ENCODE results near the gene FAM124A.
"Not testable (repeated sequence)": the region's sequence is repeated elsewhere in the genome, so short reads cannot be mapped to it uniquely, and the experiment has no call there.

FAM124A gene

GRCh38 chr13:51270623-51271415, 48.6 kb downstream of the FAM124A start:
- DNase-seq (ENCODE audit: low read depth) = no peak

GRCh38 chr13:51271528-51272085, 49.4 kb downstream of the FAM124A start:
- DNase-seq (ENCODE audit: low read depth) = no peak

- DNase-seq (ENCODE audit: low read depth) = no peak
These were observed 52.9 kb downstream of the FAM124A start for GRCh38 chr13:51275101-51275500.

GRCh38 chr13:51276636-51277035, 54.4 kb downstream of the FAM124A start:
- no peak for DNase-seq (ENCODE audit: low read depth)

GRCh38 chr13:51277928-51278327, 55.7 kb downstream of the FAM124A start:
- no peak for DNase-seq (ENCODE audit: low read depth)

GRCh38 chr13:51278426-51279130, 56.4 kb downstream of the FAM124A start:
- DNase-seq (ENCODE audit: low read depth) = no peak

GRCh38 chr13:51280379-51280940, 58.3 kb downstream of the FAM124A start:
- no peak for DNase-seq (ENCODE audit: low read depth)

- DNase-seq (ENCODE audit: low read depth) = no peak
These were observed 60.1 kb downstream of the FAM124A start for GRCh38 chr13:51282322-51282721.

GRCh38 chr13:51282923-51283322, 60.7 kb downstream of the FAM124A start:
- not testable (repeated sequence) for DNase-seq (ENCODE audit: low read depth)

GRCh38 chr13:51283371-51283770, 61.2 kb downstream of the FAM124A start:
- no peak for DNase-seq (ENCODE audit: low read depth)

GRCh38 chr13:51284339-51284738, 62.1 kb downstream of the FAM124A start:
- no peak for DNase-seq (ENCODE audit: low read depth)

- DNase-seq (ENCODE audit: low read depth) = peak; percentile 31
These were observed 64.2 kb downstream of the FAM124A start for GRCh38 chr13:51286135-51287002.

GRCh38 chr13:51287758-51288157, 65.6 kb downstream of the FAM124A start:
- DNase-seq (ENCODE audit: low read depth) = no peak

GRCh38 chr13:51288254-51288653, 66.1 kb downstream of the FAM124A start:
- DNase-seq (ENCODE audit: low read depth) = not testable (repeated sequence)

- DNase-seq (ENCODE audit: low read depth) = no peak
These were observed 69.1 kb downstream of the FAM124A start for GRCh38 chr13:51291341-51291740.

- DNase-seq (ENCODE audit: low read depth) = no peak
These were observed 69.9 kb downstream of the FAM124A start for GRCh38 chr13:51292000-51292565.

GRCh38 chr13:51297556-51297955, 75.4 kb downstream of the FAM124A start:
- no peak for DNase-seq (ENCODE audit: low read depth)

- DNase-seq (ENCODE audit: low read depth) = no peak
These were observed 76.6 kb downstream of the FAM124A start for GRCh38 chr13:51298812-51299211.

- DNase-seq (ENCODE audit: low read depth) = no peak
These were observed 80.9 kb downstream of the FAM124A start for GRCh38 chr13:51303063-51303552.

- no peak for DNase-seq (ENCODE audit: low read depth)
These were observed 81.7 kb downstream of the FAM124A start for GRCh38 chr13:51303882-51304281.

- no peak for DNase-seq (ENCODE audit: low read depth)
These were observed 83.2 kb downstream of the FAM124A start for GRCh38 chr13:51305271-51305967.
